ENCODE results near the gene RPRD1A.
"Not testable (repeated sequence)": the region's sequence is repeated elsewhere in the genome, so short reads cannot be mapped to it uniquely, and the experiment has no call there.

The RPRD1A gene

DNA sequence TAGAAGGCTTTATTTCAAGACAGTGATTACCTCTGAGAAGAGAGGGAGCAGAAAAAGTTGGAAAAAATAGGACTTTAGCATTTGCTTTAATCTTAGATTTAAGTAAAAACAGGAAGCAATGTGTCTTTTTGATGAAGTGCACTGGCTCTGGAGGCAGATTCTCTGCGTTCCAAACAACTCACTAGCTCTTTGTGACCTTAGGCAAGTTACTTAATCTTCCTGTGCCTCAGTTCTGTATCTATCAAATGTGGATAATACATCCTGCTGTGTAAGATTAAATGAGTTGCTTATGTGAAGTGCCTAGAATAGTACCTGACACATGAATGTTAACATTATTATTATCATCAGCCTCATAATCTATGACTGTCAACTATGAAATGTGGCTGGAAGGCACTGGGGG is 42.3 kb downstream of the RPRD1A start:
- Histone ChIP-seq H3K27ac (replicated peaks) (no peak overlapping the region), H3K27me3 (ENCODE audit: insufficient read depth, poor library complexity, severe bottlenecking) (no peaks in the 10 kb centered on the region), H3K4me3 (replicated peaks; ENCODE audit: insufficient read depth, low read length) (no peak overlapping the region)
- no peak for TF ChIP-seq POLR2AphosphoS5 (IDR thresholded peaks at IDR 0.05; ENCODE audit: low read depth)
- TF ChIP-seq, protein P1, sequence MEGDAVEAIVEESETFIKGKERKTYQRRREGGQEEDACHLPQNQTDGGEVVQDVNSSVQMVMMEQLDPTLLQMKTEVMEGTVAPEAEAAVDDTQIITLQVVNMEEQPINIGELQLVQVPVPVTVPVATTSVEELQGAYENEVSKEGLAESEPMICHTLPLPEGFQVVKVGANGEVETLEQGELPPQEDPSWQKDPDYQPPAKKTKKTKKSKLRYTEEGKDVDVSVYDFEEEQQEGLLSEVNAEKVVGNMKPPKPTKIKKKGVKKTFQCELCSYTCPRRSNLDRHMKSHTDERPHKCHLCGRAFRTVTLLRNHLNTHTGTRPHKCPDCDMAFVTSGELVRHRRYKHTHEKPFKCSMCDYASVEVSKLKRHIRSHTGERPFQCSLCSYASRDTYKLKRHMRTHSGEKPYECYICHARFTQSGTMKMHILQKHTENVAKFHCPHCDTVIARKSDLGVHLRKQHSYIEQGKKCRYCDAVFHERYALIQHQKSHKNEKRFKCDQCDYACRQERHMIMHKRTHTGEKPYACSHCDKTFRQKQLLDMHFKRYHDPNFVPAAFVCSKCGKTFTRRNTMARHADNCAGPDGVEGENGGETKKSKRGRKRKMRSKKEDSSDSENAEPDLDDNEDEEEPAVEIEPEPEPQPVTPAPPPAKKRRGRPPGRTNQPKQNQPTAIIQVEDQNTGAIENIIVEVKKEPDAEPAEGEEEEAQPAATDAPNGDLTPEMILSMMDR (IDR thresholded peaks at IDR 0.05; ENCODE audit: insufficient read depth, low read length) = no peak
- TF ChIP-seq, protein P2, sequence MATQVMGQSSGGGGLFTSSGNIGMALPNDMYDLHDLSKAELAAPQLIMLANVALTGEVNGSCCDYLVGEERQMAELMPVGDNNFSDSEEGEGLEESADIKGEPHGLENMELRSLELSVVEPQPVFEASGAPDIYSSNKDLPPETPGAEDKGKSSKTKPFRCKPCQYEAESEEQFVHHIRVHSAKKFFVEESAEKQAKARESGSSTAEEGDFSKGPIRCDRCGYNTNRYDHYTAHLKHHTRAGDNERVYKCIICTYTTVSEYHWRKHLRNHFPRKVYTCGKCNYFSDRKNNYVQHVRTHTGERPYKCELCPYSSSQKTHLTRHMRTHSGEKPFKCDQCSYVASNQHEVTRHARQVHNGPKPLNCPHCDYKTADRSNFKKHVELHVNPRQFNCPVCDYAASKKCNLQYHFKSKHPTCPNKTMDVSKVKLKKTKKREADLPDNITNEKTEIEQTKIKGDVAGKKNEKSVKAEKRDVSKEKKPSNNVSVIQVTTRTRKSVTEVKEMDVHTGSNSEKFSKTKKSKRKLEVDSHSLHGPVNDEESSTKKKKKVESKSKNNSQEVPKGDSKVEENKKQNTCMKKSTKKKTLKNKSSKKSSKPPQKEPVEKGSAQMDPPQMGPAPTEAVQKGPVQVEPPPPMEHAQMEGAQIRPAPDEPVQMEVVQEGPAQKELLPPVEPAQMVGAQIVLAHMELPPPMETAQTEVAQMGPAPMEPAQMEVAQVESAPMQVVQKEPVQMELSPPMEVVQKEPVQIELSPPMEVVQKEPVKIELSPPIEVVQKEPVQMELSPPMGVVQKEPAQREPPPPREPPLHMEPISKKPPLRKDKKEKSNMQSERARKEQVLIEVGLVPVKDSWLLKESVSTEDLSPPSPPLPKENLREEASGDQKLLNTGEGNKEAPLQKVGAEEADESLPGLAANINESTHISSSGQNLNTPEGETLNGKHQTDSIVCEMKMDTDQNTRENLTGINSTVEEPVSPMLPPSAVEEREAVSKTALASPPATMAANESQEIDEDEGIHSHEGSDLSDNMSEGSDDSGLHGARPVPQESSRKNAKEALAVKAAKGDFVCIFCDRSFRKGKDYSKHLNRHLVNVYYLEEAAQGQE (IDR thresholded peaks at IDR 0.05; ENCODE audit: insufficient replicate concordance, low read depth) = no peak
- no peak for TF ChIP-seq SPI1 (IDR thresholded peaks at IDR 0.05; ENCODE audit: borderline replicate concordance, low read depth)
- TF ChIP-seq GABPA (IDR thresholded peaks at IDR 0.05; ENCODE audit: low read depth) = no peak
- no peak for DNase-seq (ENCODE audit: low read depth in 1 of 2, low spot score in 1 of 2)

DNA sequence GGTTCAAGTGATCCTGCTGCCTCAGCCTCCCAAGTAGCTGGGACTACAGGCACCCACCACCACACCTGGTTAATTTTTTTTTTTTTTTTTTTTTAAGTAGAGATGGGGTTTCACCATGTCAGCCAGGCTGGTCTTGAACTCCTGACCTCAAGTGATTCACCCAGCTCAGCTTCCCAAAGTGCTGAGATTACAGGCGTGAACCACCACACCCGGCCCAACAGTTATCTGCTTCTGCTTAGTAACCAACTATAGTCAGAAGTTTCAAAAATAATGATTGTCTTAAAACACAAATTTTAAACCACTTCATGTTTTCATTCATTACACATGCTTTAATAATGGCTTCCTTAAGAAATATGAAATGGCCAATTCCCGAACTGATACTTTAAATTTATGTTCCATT is 43.1 kb downstream of the RPRD1A start:
- not testable (repeated sequence) for H3K27ac ChIP-seq (replicated peaks); H3K27me3 ChIP-seq (ENCODE audit: insufficient read depth, poor library complexity, severe bottlenecking); DNase-seq (ENCODE audit: low read depth in 1 of 2, low spot score in 1 of 2); H3K4me3 ChIP-seq (replicated peaks; ENCODE audit: insufficient read depth, low read length)

DNA sequence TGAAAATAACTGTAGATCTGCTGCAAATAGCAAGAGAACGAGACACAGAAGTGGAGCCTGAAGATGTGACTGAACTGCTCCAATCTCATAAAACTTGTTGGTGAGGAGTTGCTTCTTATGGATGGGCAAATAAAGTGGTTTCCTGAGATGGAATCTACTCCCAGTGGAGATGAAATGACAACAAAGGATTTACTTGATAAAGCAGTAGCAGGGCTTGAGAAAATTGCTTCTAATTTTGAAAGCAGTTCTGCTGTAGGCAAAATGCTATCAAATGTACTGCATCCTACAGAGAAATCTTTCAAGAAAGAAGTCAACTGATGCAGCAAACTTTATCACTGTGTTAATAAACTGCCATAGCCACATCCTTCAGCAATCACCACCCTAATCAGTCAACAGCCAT is 44.0 kb downstream of the RPRD1A start:
- no peak for TF ChIP-seq GABPA (IDR thresholded peaks at IDR 0.05; ENCODE audit: low read depth)
- TF ChIP-seq, protein P2 (IDR thresholded peaks at IDR 0.05; ENCODE audit: insufficient replicate concordance, low read depth) = no peak
- TF ChIP-seq SPI1 (IDR thresholded peaks at IDR 0.05; ENCODE audit: borderline replicate concordance, low read depth) = no peak
- no peak for TF ChIP-seq POLR2AphosphoS5 (IDR thresholded peaks at IDR 0.05; ENCODE audit: low read depth)
- TF ChIP-seq, protein P1 (IDR thresholded peaks at IDR 0.05; ENCODE audit: insufficient read depth, low read length) = no peak

DNA sequence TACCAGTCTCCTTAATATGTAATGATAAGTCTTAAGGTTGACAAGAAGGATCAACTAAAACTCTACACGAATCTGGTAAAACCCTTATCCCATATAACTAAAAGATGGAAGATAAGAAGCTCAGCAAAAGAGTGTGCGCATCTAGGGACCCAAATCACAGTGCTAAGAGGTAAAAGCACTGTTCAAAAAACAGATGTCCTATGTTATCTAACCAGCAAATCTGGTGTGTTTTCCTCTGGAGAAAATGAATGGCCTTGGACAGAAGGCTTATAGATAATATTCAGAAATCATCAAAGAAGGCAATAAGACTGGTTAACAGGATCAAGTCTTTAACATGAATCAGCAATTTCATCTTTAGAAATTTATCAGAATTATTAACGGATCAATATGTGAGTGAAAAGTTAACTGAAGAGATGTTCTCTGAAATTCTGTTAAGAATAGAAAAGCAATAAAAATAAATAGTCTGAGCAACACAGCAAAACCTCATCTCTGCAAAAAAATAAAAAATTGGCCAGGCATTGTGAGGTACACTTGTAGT is 47.1 kb downstream of the RPRD1A start:
- no peak for DNase-seq (ENCODE audit: low read depth in 1 of 2, low spot score in 1 of 2)
- Histone ChIP-seq H3K27me3 (ENCODE audit: insufficient read depth, poor library complexity, severe bottlenecking) (no peaks in the 10 kb centered on the region), H3K4me3 (replicated peaks; ENCODE audit: insufficient read depth, low read length) (no peak overlapping the region), H3K27ac (replicated peaks) (no peak overlapping the region)
- TF ChIP-seq POLR2AphosphoS5 (IDR thresholded peaks at IDR 0.05; ENCODE audit: low read depth) = no peak
- TF ChIP-seq, protein P2 (IDR thresholded peaks at IDR 0.05; ENCODE audit: insufficient replicate concordance, low read depth) = no peak
- TF ChIP-seq SPI1 (IDR thresholded peaks at IDR 0.05; ENCODE audit: borderline replicate concordance, low read depth) = no peak
- TF ChIP-seq GABPA (IDR thresholded peaks at IDR 0.05; ENCODE audit: low read depth) = no peak
- TF ChIP-seq, protein P1 (IDR thresholded peaks at IDR 0.05; ENCODE audit: insufficient read depth, low read length) = no peak

More for the DNA sequence above, 44.0 kb downstream of the RPRD1A start:
- H3K27ac ChIP-seq (replicated peaks) = no peak overlapping the region
- no peak overlapping the region for H3K4me3 ChIP-seq (replicated peaks; ENCODE audit: insufficient read depth, low read length)
- DNase-seq (ENCODE audit: low read depth in 1 of 2, low spot score in 1 of 2) = no peak
- H3K27me3 ChIP-seq (ENCODE audit: insufficient read depth, poor library complexity, severe bottlenecking) = no peaks in the 10 kb centered on the region

All from HL-60 (cell line).